Stimulated activated CD8-positive, alpha-beta memory T cell treated with anti-CD3 and anti-CD28 coated beads, Interleukin-4, amount 100 ng/mL, for 24 hours (primary cell): ENCODE results near the gene PDZRN3.

Experiments
- DNase-seq: peaks from one replicate; pipeline ENCODE4 v3.0.0-alpha.2; 2020; ENCODE audit warnings: low read depth

PDZRN3 gene

GRCh38 chr3:73520931-73521461 lies 103.7 kb downstream of the PDZRN3 start:
- DNase-seq, result no peak

GRCh38 chr3:73516631-73517030 lies 108.1 kb downstream of the PDZRN3 start:
- DNase-seq, result no peak

GRCh38 chr3:73513260-73513659 lies 111.5 kb downstream of the PDZRN3 start:
- DNase-seq, result no peak

- DNase-seq, result no peak
These were observed 112.9 kb downstream of the PDZRN3 start for GRCh38 chr3:73511571-73512525.

- DNase-seq, result no peak
These were observed 114.0 kb downstream of the PDZRN3 start for GRCh38 chr3:73510784-73511183.

- no peak for DNase-seq
These were observed 114.4 kb downstream of the PDZRN3 start for GRCh38 chr3:73510334-73510733.

GRCh38 chr3:73509816-73510215 lies 114.9 kb downstream of the PDZRN3 start:
- DNase-seq, result no peak

GRCh38 chr3:73509066-73509465 lies 115.7 kb downstream of the PDZRN3 start:
- DNase-seq, result no peak

- DNase-seq, result no peak
These were observed 116.3 kb downstream of the PDZRN3 start for GRCh38 chr3:73508330-73508954.

- DNase-seq, result no peak
These were observed 119.9 kb downstream of the PDZRN3 start for GRCh38 chr3:73504852-73505251.

- DNase-seq, result no peak
These were observed 120.5 kb downstream of the PDZRN3 start for GRCh38 chr3:73504239-73504638.

GRCh38 chr3:73503781-73504180 lies 121.0 kb downstream of the PDZRN3 start:
- no peak for DNase-seq

GRCh38 chr3:73502609-73503583 lies 121.8 kb downstream of the PDZRN3 start:
- DNase-seq, result peak; percentile 4

- no peak for DNase-seq
These were observed 124.4 kb downstream of the PDZRN3 start for GRCh38 chr3:73500321-73500720.

- no peak for DNase-seq
These were observed 125.0 kb downstream of the PDZRN3 start for GRCh38 chr3:73499787-73500186.

GRCh38 chr3:73498764-73499622 lies 125.7 kb downstream of the PDZRN3 start:
- DNase-seq, result no peak

- DNase-seq, result no peak
These were observed 126.9 kb downstream of the PDZRN3 start for GRCh38 chr3:73497646-73498406.

GRCh38 chr3:73493543-73494308 lies 131.0 kb downstream of the PDZRN3 start:
- DNase-seq, result no peak

GRCh38 chr3:73492186-73492585 lies 132.6 kb downstream of the PDZRN3 start:
- no peak for DNase-seq
